Suprapubic skin (tissue), 3 donors: ENCODE results near the gene TAB3.

Experiments used
- CTCF ChIP-seq, 2 donors: fragments of 200-600 bp in 1 of 2; fragments of 450-650 bp in 1 of 2; sonication (generic) in 1 of 2; IDR thresholded peaks; one replicate each; pipeline ENCODE4 v1.5.1; 2016 to 2019; ENCODE audit warnings: antibody characterized with exemption in 2 of 2, mild to moderate bottlenecking in 1 of 2, moderate library complexity in 1 of 2
- EP300 ChIP-seq: sonication (generic); formaldehyde crosslinking; IDR thresholded peaks from one replicate; pipeline ENCODE4 v1.6.1; 2017; ENCODE audit warnings: antibody characterized with exemption

- TF ChIP-seq CTCF (IDR thresholded peaks at IDR 0.05), result no peak
- no peak for TF ChIP-seq EP300
Measured at GRCh38 chrX:30880058-30880457, 9.0 kb downstream of the TAB3 start.
